ENCODE results near the gene TXNDC9.
"Not testable (repeated sequence)": the region's sequence is repeated elsewhere in the genome, so short reads cannot be mapped to it uniquely, and the experiment has no call there.

TXNDC9 gene, protein sequence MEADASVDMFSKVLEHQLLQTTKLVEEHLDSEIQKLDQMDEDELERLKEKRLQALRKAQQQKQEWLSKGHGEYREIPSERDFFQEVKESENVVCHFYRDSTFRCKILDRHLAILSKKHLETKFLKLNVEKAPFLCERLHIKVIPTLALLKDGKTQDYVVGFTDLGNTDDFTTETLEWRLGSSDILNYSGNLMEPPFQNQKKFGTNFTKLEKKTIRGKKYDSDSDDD

DNA sequence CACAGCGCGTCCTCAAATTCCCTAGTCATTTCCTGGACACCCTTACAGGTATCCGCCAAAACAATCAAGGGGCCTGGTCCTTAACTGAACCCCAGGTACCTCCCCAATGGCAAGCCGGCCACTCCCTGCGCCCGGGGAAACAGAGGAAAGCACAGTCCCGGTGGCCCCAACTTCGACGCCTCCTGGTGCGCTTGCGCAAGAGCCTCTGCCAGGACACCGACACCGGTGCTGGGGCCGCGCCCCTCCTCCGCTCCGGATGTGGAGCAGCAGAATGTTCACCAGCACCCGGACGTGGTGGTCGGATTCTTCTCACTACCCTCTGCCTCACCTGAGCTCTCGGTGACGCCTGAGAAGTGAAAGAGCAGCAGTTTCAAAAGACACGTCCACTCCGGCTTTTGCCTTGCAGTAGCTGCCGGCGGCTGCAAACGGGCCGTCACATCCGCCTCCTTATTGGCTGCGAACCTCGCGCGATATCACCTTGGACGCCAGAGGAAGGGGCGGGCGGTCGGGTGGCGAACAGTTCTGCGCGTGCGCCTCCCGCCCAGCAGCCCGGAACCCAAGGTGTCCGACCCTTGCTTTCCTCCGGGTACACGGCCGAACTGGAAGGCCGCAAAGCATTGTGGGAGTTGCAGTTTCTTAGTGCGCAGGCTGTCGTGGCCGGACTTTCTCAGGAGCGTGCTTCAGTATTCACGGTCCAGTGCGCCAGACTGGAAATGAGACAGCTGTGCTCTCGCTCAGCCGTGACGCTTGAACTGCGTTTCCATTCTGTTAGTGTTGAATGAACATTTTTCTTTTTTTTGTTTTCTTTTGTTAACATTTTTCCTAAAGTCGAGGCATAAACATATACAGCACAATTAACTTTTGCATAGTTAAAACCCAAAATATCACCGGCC lies at the start of gene TXNDC9:
TSS of gene TXNDC9 (minus strand) at position 423 of the 893 bp plus-strand sequence. CDS start 3,123 bp downstream, outside the sequence.
- DNase-seq (ENCODE audit: low spot score in 2 of 2): peak; percentile 99
- peaks cover 22% of the 10 kb centered on the region for H3K36me3 ChIP-seq (replicated peaks)
- peaks cover 11% of the 10 kb centered on the region for H3K4me1 ChIP-seq
- in situ Hi-C loops (cut with MboI; ENCODE audit: low sequenced_read_pairs): no loop called here
- no peaks in the 10 kb centered on the region for H3K9me3 ChIP-seq
- H3K4me3 ChIP-seq: peak within 1 kb of the TSS; percentile 98
- no peaks in the 10 kb centered on the region for H3K27me3 ChIP-seq (ENCODE audit: low read depth)

DNA sequence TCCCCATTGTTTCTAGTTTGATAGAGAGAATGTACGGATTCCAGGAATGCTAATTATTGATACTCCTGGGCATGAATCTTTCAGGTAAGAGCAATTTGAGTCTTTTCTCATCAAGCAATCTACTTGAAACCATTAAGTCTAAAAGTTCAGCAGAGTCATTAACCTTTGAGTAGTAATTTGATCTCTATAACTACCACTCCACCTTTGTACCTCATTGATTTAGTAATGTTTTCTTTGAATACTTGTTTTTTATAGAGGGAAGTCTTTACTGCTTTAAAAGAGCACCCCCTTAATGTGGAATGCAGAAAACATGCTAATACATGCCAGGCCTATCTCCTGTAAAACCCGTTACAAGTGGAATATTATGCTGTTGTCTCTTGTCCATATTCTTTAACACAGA lies 46.0 kb upstream of the TXNDC9 start:
- Histone ChIP-seq H3K4me1 (peaks cover 35% of the 10 kb centered on the region), H3K27me3 (ENCODE audit: low read depth) (no peaks in the 10 kb centered on the region), H3K36me3 (replicated peaks) (peaks cover 47% of the 10 kb centered on the region), H3K9me3 (no peaks in the 10 kb centered on the region), H3K4me3 (no peak overlapping the region)
- in situ Hi-C loops (cut with MboI; ENCODE audit: low sequenced_read_pairs): no loop called here
- peak in 1 of 2 experiments; percentile 53 for DNase-seq (ENCODE audit: low spot score in 2 of 2)

DNA sequence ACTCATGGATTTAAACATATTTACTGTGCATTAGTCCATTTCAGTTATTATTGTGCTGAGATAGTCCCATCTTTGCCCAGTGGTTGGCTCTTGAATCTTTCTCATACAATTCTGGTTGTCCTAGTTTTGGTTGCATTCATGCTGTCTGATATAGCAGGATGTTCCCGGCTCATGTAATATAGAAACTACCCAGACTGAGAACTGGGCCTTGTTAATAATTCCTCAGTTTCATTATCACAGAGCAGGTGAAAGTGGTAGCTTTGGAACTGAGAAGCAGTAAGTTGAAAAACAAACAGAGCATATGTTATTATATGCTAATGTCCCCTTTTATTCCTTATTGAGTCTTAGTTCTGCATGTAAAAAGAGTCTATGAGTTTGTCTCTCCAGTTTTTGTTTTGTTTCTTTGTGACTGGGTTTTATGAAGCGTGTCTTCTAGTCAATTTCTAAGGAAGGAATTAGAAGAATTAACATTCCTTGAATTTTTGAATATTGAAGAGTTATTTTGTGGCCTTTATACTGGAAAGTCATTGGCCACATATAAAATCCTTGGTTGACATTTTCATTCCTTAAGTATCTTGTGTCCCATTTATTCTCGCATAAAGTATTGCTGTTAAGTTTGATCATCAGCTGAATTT lies 44.4 kb upstream of the TXNDC9 start:
- Histone ChIP-seq H3K4me3 (no peak overlapping the region), H3K36me3 (replicated peaks) (peaks cover 55% of the 10 kb centered on the region), H3K4me1 (peaks cover 35% of the 10 kb centered on the region), H3K27me3 (ENCODE audit: low read depth) (no peaks in the 10 kb centered on the region), H3K9me3 (no peaks in the 10 kb centered on the region)
- in situ Hi-C loops (cut with MboI; ENCODE audit: low sequenced_read_pairs): no loop called here
- DNase-seq (ENCODE audit: low spot score in 2 of 2): peak; percentile 37 to 99

DNA sequence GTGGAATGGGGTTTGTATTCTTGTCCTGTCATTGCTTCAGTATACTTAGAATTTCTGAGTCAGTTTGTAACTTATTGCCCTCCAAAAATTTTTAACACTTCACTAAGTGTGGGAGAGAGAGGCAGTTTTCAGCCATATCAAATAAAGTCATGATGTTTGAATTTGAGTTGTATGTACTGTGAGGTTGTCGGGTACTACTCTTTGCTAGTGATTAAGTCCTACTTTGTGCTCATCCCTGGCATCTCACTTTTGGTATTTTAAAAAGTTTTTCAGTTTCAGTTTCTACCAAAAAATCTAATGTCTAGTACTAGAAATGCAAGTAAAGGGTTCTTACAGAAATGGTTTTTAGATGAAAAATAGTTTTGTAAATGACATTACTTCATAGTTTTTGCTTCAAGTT lies 41.7 kb upstream of the TXNDC9 start:
- Histone ChIP-seq H3K9me3 (no peaks in the 10 kb centered on the region), H3K36me3 (replicated peaks) (peaks cover 57% of the 10 kb centered on the region), H3K4me1 (peaks cover 34% of the 10 kb centered on the region), H3K4me3 (no peak overlapping the region), H3K27me3 (ENCODE audit: low read depth) (no peaks in the 10 kb centered on the region)
- in situ Hi-C loops (cut with MboI; ENCODE audit: low sequenced_read_pairs): no loop called here
- no peak for DNase-seq (ENCODE audit: low spot score in 2 of 2)

DNA sequence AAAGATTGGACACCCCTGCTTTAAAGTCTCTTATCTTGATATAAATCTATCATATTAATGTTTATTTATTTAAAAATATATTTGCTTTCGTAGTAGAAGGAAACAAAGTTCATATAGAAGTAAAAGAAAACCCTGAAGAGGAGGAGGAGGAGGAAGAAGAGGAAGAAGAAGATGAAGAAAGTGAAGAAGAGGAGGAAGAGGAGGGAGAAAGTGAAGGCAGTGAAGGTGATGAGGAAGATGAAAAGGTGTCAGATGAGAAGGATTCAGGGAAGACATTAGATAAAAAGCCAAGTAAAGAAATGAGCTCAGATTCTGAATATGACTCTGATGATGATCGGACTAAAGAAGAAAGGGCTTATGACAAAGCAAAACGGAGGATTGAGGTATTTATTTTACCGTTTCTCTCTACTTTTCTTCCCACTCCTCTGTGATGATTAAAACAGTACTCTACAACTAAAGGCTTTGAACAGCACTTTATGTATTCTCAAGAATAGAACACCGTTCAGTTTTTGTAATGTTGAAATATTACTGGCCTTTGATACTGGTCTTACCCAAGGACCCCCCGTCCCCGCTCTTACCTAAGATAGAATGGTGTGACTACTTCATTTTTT lies 40.2 kb upstream of the TXNDC9 start:
- Histone ChIP-seq H3K9me3 (no peaks in the 10 kb centered on the region), H3K36me3 (replicated peaks) (peaks cover 64% of the 10 kb centered on the region), H3K4me1 (peaks cover 19% of the 10 kb centered on the region), H3K27me3 (ENCODE audit: low read depth) (no peaks in the 10 kb centered on the region), H3K4me3 (no peak overlapping the region)
- in situ Hi-C loops (cut with MboI; ENCODE audit: low sequenced_read_pairs): no loop called here
- DNase-seq (ENCODE audit: low spot score in 2 of 2): no peak

DNA sequence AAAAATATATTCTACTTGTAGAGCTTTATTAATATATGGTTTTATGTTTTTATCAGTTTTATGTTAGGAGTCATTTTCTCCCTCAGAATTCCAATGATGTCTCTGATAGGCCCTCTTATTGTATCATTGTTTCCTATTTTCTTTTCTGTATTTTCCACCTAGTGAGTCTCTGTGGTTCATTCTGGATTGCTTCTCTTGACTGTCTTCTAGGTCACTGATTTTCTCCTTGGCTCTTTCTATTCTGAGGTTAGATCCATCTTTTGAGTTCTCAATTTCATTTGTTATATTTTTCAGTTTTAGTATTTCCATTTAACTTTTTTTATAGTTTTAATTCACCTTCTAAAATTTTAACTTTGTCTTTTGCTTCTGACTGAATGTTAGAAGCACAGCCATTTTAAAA lies 38.6 kb upstream of the TXNDC9 start:
- in situ Hi-C loops (cut with MboI; ENCODE audit: low sequenced_read_pairs): no loop called here
- Histone ChIP-seq H3K4me1 (peaks cover 8% of the 10 kb centered on the region), H3K27me3 (ENCODE audit: low read depth) (no peaks in the 10 kb centered on the region), H3K9me3 (no peaks in the 10 kb centered on the region), H3K4me3 (no peak overlapping the region), H3K36me3 (replicated peaks) (peaks cover 73% of the 10 kb centered on the region)
- DNase-seq (ENCODE audit: low spot score in 2 of 2): no peak

DNA sequence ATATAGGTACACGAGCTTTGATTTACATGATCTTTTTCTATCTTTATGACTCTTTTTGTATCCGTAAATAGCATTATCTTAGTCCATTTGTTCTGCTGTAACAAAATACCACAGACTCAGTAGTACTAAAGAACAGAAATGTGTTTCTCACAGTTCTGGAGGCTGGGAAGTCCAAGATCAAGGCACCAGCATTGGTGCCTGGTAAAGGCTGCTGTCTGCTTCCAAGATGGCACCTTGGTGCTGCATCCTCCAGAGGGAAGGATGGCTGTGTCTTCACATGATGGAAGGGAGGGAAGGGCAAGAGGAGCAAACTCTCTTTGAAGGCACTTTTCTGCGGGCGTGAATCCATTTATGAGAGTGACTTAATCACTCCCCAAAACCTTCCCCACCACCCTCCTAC lies 37.0 kb upstream of the TXNDC9 start:
- DNase-seq (ENCODE audit: low spot score in 2 of 2): no peak
- in situ Hi-C loops (cut with MboI; ENCODE audit: low sequenced_read_pairs): no loop called here
- Histone ChIP-seq H3K27me3 (ENCODE audit: low read depth) (no peaks in the 10 kb centered on the region), H3K9me3 (no peaks in the 10 kb centered on the region), H3K36me3 (replicated peaks) (peaks cover 78% of the 10 kb centered on the region), H3K4me3 (no peak overlapping the region), H3K4me1 (no peaks in the 10 kb centered on the region)

DNA sequence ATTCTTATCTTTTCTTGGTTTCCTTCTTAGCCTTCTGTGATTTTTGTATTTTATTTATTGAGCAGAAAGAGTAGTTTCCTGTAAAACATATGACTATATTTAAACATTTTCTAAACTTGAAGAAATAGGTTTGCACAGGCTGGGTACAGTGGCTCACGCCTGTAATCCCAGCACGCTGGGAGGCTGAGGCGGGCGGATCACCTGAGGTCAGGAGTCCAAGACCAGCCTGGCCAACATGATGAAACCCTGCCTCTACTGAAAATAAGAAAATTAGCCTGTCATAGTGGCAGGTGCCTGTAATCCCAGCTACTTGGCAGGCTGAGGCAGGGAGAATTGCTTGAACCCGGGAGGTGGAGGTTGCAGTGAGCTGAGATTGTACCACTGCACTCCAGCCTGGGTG lies 32.7 kb upstream of the TXNDC9 start:
- in situ Hi-C loops (cut with MboI; ENCODE audit: low sequenced_read_pairs): not testable (repeated sequence)

DNA sequence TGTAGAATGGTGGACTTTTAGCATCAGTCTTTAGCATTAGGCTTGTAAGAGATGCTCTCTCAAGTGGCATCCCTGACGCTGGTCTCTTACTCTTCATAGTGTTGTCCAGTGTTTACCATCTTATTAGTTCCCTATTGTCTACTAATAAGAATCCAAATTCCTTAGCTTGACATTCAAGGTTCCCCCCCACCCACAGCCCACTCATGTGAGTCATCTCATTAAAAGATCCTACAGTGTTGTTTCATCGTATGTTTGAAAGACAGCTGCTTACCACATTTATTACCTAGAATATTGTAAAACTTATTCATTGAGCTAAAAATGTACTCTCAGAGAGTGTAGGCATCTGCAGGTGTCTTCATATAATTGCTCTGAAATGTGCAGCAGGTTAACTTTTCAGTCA lies 29.5 kb upstream of the TXNDC9 start:
- in situ Hi-C loops (cut with MboI; ENCODE audit: low sequenced_read_pairs): no loop called here
- Histone ChIP-seq H3K36me3 (replicated peaks) (peaks cover 83% of the 10 kb centered on the region), H3K4me3 (no peak overlapping the region)

More for the DNA sequence above, 32.7 kb upstream of the TXNDC9 start:
- H3K27me3 ChIP-seq (ENCODE audit: low read depth); H3K9me3 ChIP-seq; DNase-seq (ENCODE audit: low spot score in 2 of 2); H3K4me1 ChIP-seq; H3K4me3 ChIP-seq: not testable (repeated sequence)
- peaks cover 89% of the 10 kb centered on the region for H3K36me3 ChIP-seq (replicated peaks)

DNA sequence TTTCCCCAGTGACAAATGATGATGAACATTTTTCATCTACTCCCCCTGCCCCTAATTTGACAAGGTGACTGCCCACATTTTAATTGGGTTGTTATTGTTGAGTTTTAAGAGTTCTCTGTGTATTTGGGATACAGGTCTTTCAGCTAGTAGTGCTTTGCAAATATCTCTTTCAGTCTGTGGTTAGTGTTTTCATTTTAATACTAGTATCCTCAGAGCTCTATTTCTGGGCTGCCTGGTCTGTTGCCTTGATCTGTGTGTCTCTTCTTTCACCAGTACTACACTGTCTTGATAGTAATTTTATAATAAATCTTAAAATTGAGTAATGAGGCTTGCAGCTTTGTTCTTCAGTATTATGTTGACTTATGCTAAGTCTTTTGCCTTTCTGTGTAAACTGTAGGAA lies 20.7 kb upstream of the TXNDC9 start:
- Histone ChIP-seq H3K4me3 (no peak overlapping the region), H3K36me3 (replicated peaks) (peaks cover 11% of the 10 kb centered on the region), H3K27me3 (ENCODE audit: low read depth) (no peaks in the 10 kb centered on the region), H3K9me3 (no peaks in the 10 kb centered on the region), H3K4me1 (peaks cover 18% of the 10 kb centered on the region)
- DNase-seq (ENCODE audit: low spot score in 2 of 2): no peak
- in situ Hi-C loops (cut with MboI; ENCODE audit: low sequenced_read_pairs): no loop called here

More for the DNA sequence above, 29.5 kb upstream of the TXNDC9 start:
- H3K27me3 ChIP-seq (ENCODE audit: low read depth): no peaks in the 10 kb centered on the region
- no peaks in the 10 kb centered on the region; the same call in 1 of the 2 replicates for H3K4me1 ChIP-seq
- DNase-seq (ENCODE audit: low spot score in 2 of 2): no peak
- H3K9me3 ChIP-seq: no peaks in the 10 kb centered on the region

DNA sequence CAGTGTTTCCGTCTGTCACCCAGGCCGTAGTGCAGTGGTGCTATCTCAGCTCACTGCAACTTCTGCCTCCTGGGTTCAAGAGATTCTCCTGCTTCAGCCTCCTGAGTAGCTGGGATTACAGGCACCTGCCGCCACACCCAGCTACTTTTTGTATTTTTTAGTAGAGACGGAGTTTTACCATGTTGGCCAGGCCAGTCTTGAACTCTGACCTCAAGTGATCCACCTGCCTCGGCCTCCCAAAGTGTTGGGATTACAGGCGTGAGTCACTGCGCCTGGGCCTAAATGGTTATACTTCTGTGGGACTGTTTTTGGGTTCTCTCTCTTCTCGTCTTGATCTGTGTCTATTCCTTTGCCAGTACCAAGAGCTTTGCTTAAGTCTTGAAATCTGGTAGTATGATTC lies 18.7 kb upstream of the TXNDC9 start:
- not testable (repeated sequence) for H3K36me3 ChIP-seq (replicated peaks)

DNA sequence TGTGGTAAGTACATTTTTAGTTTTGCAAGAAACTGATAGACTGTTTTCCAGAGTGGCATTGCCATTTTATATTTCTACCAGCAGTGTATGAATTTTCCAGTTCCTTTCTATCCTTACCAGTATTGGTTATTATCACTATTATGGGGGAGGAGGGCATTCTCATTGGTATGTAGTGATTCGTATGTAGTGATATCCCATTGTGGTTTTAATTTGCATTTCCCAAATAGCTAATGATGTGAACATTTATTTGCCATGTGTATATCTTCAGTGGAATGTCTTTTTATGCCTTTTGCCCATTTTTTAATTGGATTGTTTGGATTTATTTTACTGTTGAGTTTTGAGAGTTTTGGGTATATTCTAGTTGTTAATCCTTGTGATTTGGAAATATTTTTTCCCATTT lies 17.9 kb upstream of the TXNDC9 start:
- DNase-seq (ENCODE audit: low spot score in 2 of 2): no peak
- in situ Hi-C loops (cut with MboI; ENCODE audit: low sequenced_read_pairs): no loop called here

More for the DNA sequence above, 18.7 kb upstream of the TXNDC9 start:
- H3K27me3 ChIP-seq (ENCODE audit: low read depth); H3K9me3 ChIP-seq; in situ Hi-C loops (cut with MboI; ENCODE audit: low sequenced_read_pairs); H3K4me3 ChIP-seq; DNase-seq (ENCODE audit: low spot score in 2 of 2): not testable (repeated sequence)
- H3K4me1 ChIP-seq: peaks cover 18% of the 10 kb centered on the region

DNA sequence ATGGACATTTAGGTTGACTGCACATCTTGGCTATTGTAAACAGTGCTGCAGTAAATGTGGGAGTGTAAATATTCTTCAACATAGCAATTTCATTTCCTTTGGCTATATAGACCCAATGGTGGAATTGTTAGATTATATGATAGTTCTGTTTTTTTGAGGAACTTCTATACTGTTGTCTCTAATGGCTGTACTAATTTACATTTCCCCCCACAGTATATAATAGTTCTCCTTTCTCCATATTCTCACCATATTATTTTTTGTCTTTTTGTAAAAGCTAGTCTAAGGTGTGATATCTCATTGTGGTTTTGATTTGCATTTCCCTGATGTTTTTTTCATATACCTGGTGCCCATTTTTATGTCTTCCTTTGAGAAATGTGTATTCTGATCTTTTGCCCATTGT lies 14.1 kb upstream of the TXNDC9 start:
- DNase-seq (ENCODE audit: low spot score in 2 of 2): no peak
- Histone ChIP-seq H3K9me3 (no peaks in the 10 kb centered on the region), H3K4me3 (no peak overlapping the region), H3K4me1 (no peaks in the 10 kb centered on the region; the same call in none of the 2 replicates), H3K36me3 (replicated peaks) (no peaks in the 10 kb centered on the region), H3K27me3 (ENCODE audit: low read depth) (no peaks in the 10 kb centered on the region)
- in situ Hi-C loops (cut with MboI; ENCODE audit: low sequenced_read_pairs): no loop called here

More for the DNA sequence above, 17.9 kb upstream of the TXNDC9 start:
- H3K36me3 ChIP-seq (replicated peaks): no peaks in the 10 kb centered on the region
- H3K27me3 ChIP-seq (ENCODE audit: low read depth): no peaks in the 10 kb centered on the region
- H3K4me3 ChIP-seq: no peak overlapping the region
- no peaks in the 10 kb centered on the region for H3K9me3 ChIP-seq
- peaks cover 18% of the 10 kb centered on the region for H3K4me1 ChIP-seq
